ENCODE measurements around the gene NMUR2.

- no peak for TF ChIP-seq CTCF (IDR thresholded peaks at IDR 0.05)
- no peak for TF ChIP-seq POLR2A (IDR thresholded peaks at IDR 0.05)
Measured at GRCh38 chr5:152364899-152365298, 40.2 kb downstream of the NMUR2 start.

Data from tibial nerve (tissue), 3 donors.